GM12878 (cell line): ENCODE results near the gene COL9A2. TPM values are rescaled to one million over a fixed set of nuclear protein-coding genes. Genes with fewer than 3 reads are reported as not detected.

Source experiments
- CREM ChIP-seq: IDR thresholded peaks from 2 replicates; pipeline ENCODE4 v1.6.1; 2014; ENCODE audit warnings: antibody characterized with exemption, low read depth
- DPF2 ChIP-seq: fragments of 450-650 bp; IDR thresholded peaks from 2 replicates; pipeline ENCODE4 v1.6.1; 2017; ENCODE audit warnings: mild to moderate bottlenecking
- EED ChIP-seq: sonication (generic); IDR thresholded peaks from 2 replicates; pipeline ENCODE4 v1.6.1; 2016; ENCODE audit warnings: antibody characterized with exemption, low read depth
- HCFC1 ChIP-seq: fragments of 150-350 bp; IDR thresholded peaks from 2 replicates; pipeline ENCODE4 v1.6.1; 2014; ENCODE audit warnings: low read length
- LARP7 ChIP-seq: fragments of 450-650 bp; IDR thresholded peaks from 2 replicates; pipeline ENCODE4 v1.6.1; 2017; ENCODE audit warnings: mild to moderate bottlenecking
- MEF2B ChIP-seq: fragments of 450-650 bp; IDR thresholded peaks from 2 replicates; pipeline ENCODE4 v1.6.1; 2018; ENCODE audit warnings: mild to moderate bottlenecking, moderate library complexity; ENCODE audit not compliant: partially characterized antibody, poor library complexity, severe bottlenecking
- MXI1 ChIP-seq: fragments of 150-350 bp; IDR thresholded peaks from 2 replicates; pipeline ENCODE4 v1.6.1; 2011; ENCODE audit warnings: low read depth, mild to moderate bottlenecking, inconsistent platforms, low read length, improper control_type of control experiment
- POLR2A ChIP-seq: IDR thresholded peaks from 2 replicates; pipeline ENCODE4 v1.6.1; 2011; ENCODE audit warnings: low read depth, mild to moderate bottlenecking, low read length
- POLR2AphosphoS5 ChIP-seq: IDR thresholded peaks from 2 replicates; pipeline ENCODE4 v1.6.1; 2011; ENCODE audit warnings: mild to moderate bottlenecking, low read length, inconsistent platforms
- RELA ChIP-seq: fragments of 450-650 bp; IDR thresholded peaks from 2 replicates; pipeline ENCODE4 v1.8.0; 2014; ENCODE audit warnings: borderline replicate concordance; ENCODE audit not compliant: partially characterized antibody
- SMAD5 ChIP-seq: IDR thresholded peaks from 2 replicates; pipeline ENCODE4 v1.6.1; 2016; ENCODE audit warnings: antibody characterized with exemption, low read depth
- STAT1 ChIP-seq: fragments of 450-650 bp; conservative IDR thresholded peaks from 2 replicates; pipeline ENCODE4 v1.6.1; 2014; ENCODE audit warnings: antibody characterized with exemption, mild to moderate bottlenecking
- YBX1 ChIP-seq: fragments of 450-650 bp; IDR thresholded peaks from 2 replicates; pipeline ENCODE4 v1.6.1; 2016; ENCODE audit warnings: antibody characterized with exemption
- polyA plus RNA-seq, 11 experiments: library from polyadenylated mRNA; depleted of rRNA in 4 of 11; unstranded in 6 of 11; stranded (reverse) in 5 of 11; fragments of >200 nt; fragmentation: Nextera tagmentation in 4 of 11; fragmentation: Illumina TruSeq in 1 of 11; extraction: Ambion mirVana in 4 of 11; extraction: Trizol in 1 of 11; gene quantifications; 1 replicate in 1 of 11; 2 replicates in 10 of 11; pipeline versions ENCODE4 v1.2.1 to v1.2.3, GENCODE V29; 2011 to 2016; ENCODE audit warnings: inconsistent platforms in 2 of 11, missing spikeins in 2 of 11, low read depth in 1 of 11
- total RNA-seq, 4 experiments: library from RNA; depleted of rRNA in 3 of 4; stranded (reverse); fragments of >200 nt in 3 of 4; fragmentation: Illumina TruSeq in 1 of 4; extraction: Trizol in 1 of 4; gene quantifications; 2 replicates each; pipeline versions ENCODE4 v1.2.1 to v1.2.3, GENCODE V29; 2013 to 2021
- TF ChIP-seq, protein P1 (sequence below): fragments of 450-650 bp; IDR thresholded peaks from 2 replicates; pipeline ENCODE4 v1.6.1; 2016; ENCODE audit warnings: mild to moderate bottlenecking
- TF ChIP-seq, protein P2 (sequence below): fragments of 450-650 bp; IDR thresholded peaks from 2 replicates; pipeline ENCODE4 v1.6.1; 2017; ENCODE audit warnings: low read depth, mild to moderate bottlenecking, moderate library complexity
- TF ChIP-seq, protein P3 (sequence below): fragments of 450-650 bp; formaldehyde crosslinking; IDR thresholded peaks from 2 replicates; pipeline ENCODE4 v1.4.0; 2022; ENCODE audit warnings: mild to moderate bottlenecking, moderate library complexity
- TF ChIP-seq, protein P4 (sequence below): IDR thresholded peaks from 2 replicates; pipeline ENCODE4 v1.6.1; 2011; ENCODE audit warnings: borderline replicate concordance, low read depth, mild to moderate bottlenecking, moderate library complexity, mixed read lengths, low read length; ENCODE audit not compliant: insufficient read depth; ENCODE audit errors: extremely low read length
- TF ChIP-seq, protein P5 (sequence below): IDR thresholded peaks from 2 replicates; pipeline ENCODE4 v1.6.1; 2012; ENCODE audit warnings: improper control_type of control experiment, low read depth, low read length; ENCODE audit not compliant: insufficient replicate concordance

The COL9A2 gene
- total and polyA plus RNA-seq, 10 of the 15 experiments (the other 5 are each of a cell fraction or from before 2014, with no cell fraction given), result 3.1 to 63.3 (median 22.4) TPM

DNA sequence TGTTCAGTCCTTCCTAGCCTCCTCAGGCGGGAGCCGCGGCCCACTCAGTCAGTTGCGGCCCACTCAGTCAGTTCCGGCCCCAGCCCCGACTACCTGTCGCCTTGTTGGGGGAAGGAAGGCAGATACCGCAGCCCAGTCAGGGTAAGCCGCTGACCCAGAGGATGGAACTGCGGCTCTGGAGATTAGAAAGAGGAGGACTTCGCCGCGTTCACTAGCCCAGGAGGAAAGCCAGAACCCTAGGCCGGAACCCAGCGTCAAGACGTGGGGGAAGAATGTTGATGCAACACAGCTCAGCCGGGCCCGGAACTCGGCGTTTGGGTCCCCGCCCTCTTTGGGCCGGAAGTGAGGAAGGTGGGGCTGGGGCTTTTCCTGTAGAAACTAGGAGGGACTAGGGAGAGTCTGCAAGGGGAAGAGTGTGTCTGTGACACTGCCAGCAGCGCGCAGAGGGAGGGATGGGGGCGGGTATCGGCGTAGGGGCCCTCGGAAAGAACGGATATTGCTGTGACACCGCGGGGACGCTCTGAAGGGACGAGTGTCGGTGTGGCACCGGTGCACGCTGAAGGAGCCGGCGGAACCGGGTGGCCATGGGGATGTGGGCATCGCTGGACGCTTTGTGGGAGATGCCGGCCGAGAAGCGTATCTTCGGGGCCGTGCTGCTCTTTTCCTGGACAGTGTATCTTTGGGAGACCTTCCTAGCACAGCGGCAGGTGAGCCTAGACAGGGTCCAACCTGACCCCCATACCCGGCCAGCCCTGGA is 59.2 kb downstream of the COL9A2 start, which contains the start of gene ZMPSTE24 (continued):
- TF ChIP-seq, protein P1, sequence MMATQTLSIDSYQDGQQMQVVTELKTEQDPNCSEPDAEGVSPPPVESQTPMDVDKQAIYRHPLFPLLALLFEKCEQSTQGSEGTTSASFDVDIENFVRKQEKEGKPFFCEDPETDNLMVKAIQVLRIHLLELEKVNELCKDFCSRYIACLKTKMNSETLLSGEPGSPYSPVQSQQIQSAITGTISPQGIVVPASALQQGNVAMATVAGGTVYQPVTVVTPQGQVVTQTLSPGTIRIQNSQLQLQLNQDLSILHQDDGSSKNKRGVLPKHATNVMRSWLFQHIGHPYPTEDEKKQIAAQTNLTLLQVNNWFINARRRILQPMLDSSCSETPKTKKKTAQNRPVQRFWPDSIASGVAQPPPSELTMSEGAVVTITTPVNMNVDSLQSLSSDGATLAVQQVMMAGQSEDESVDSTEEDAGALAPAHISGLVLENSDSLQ, result peak; percentile 79
- TF ChIP-seq, protein P2, sequence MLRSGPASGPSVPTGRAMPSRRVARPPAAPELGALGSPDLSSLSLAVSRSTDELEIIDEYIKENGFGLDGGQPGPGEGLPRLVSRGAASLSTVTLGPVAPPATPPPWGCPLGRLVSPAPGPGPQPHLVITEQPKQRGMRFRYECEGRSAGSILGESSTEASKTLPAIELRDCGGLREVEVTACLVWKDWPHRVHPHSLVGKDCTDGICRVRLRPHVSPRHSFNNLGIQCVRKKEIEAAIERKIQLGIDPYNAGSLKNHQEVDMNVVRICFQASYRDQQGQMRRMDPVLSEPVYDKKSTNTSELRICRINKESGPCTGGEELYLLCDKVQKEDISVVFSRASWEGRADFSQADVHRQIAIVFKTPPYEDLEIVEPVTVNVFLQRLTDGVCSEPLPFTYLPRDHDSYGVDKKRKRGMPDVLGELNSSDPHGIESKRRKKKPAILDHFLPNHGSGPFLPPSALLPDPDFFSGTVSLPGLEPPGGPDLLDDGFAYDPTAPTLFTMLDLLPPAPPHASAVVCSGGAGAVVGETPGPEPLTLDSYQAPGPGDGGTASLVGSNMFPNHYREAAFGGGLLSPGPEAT, result peak; percentile 99
- TF ChIP-seq POLR2A (peak; percentile 90), EED (peak; percentile 49), YBX1 (no peak), CREM (peak; percentile 89), RELA (peak; percentile 81), DPF2 (peak; percentile 52; the same call in 1 of the 2 replicates), HCFC1 (peak; percentile 81), MEF2B (peak; percentile 67), MXI1 (peak; percentile 98), STAT1 (peak; percentile 93), POLR2AphosphoS5 (peak; percentile 94), SMAD5 (peak; percentile 69), LARP7 (peak; percentile 76)
- TF ChIP-seq, protein P3, sequence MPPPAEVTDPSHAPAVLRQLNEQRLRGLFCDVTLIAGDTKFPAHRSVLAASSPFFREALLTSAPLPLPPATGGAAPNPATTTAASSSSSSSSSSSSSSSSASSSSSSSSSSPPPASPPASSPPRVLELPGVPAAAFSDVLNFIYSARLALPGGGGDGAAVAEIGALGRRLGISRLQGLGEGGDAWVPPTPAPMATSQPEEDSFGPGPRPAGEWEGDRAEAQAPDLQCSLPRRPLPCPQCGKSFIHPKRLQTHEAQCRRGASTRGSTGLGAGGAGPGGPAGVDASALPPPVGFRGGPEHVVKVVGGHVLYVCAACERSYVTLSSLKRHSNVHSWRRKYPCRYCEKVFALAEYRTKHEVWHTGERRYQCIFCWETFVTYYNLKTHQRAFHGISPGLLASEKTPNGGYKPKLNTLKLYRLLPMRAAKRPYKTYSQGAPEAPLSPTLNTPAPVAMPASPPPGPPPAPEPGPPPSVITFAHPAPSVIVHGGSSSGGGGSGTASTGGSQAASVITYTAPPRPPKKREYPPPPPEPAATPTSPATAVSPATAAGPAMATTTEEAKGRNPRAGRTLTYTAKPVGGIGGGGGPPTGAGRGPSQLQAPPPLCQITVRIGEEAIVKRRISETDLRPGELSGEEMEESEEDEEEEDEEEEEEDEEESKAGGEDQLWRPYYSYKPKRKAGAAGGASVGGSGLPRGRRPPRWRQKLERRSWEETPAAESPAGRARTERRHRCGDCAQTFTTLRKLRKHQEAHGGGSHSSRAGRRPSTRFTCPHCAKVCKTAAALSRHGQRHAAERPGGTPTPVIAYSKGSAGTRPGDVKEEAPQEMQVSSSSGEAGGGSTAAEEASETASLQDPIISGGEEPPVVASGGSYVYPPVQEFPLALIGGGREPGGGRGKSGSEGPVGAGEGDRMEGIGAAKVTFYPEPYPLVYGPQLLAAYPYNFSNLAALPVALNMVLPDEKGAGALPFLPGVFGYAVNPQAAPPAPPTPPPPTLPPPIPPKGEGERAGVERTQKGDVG (CRISPR knock-in tag), result no peak
- TF ChIP-seq, protein P4, sequence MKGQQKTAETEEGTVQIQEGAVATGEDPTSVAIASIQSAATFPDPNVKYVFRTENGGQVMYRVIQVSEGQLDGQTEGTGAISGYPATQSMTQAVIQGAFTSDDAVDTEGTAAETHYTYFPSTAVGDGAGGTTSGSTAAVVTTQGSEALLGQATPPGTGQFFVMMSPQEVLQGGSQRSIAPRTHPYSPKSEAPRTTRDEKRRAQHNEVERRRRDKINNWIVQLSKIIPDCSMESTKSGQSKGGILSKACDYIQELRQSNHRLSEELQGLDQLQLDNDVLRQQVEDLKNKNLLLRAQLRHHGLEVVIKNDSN, result no peak
- TF ChIP-seq, protein P5, sequence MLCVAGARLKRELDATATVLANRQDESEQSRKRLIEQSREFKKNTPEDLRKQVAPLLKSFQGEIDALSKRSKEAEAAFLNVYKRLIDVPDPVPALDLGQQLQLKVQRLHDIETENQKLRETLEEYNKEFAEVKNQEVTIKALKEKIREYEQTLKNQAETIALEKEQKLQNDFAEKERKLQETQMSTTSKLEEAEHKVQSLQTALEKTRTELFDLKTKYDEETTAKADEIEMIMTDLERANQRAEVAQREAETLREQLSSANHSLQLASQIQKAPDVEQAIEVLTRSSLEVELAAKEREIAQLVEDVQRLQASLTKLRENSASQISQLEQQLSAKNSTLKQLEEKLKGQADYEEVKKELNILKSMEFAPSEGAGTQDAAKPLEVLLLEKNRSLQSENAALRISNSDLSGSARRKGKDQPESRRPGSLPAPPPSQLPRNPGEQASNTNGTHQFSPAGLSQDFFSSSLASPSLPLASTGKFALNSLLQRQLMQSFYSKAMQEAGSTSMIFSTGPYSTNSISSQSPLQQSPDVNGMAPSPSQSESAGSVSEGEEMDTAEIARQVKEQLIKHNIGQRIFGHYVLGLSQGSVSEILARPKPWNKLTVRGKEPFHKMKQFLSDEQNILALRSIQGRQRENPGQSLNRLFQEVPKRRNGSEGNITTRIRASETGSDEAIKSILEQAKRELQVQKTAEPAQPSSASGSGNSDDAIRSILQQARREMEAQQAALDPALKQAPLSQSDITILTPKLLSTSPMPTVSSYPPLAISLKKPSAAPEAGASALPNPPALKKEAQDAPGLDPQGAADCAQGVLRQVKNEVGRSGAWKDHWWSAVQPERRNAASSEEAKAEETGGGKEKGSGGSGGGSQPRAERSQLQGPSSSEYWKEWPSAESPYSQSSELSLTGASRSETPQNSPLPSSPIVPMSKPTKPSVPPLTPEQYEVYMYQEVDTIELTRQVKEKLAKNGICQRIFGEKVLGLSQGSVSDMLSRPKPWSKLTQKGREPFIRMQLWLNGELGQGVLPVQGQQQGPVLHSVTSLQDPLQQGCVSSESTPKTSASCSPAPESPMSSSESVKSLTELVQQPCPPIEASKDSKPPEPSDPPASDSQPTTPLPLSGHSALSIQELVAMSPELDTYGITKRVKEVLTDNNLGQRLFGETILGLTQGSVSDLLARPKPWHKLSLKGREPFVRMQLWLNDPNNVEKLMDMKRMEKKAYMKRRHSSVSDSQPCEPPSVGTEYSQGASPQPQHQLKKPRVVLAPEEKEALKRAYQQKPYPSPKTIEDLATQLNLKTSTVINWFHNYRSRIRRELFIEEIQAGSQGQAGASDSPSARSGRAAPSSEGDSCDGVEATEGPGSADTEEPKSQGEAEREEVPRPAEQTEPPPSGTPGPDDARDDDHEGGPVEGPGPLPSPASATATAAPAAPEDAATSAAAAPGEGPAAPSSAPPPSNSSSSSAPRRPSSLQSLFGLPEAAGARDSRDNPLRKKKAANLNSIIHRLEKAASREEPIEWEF, result no peak
